ENCODE measurements around the gene CYB561A3.

CYB561A3 gene

DNA sequence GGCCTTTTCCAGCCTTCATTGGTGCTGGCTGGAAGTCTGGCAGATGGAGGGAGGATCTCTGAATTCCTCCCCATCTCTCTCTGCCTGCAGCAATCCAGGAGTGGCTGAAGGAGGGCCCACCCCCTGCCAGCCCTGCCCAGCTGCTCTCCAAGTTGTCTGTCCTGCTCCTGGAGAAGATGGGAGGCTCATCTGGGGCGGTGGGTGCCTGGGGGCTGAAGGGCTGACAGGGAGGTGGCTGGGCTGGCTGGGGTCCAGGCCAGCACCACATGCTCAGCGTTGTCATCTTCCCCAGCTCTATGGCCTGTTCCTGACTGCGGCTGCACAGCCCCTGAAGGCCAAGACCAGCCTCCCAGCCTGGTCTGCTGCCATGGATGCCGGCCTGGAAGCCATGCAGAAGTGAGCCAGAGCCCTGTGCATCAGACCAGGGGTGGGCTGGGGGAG, 16.5 kb downstream of the CYB561A3 start:
- DNase-seq (ENCODE audit: low spot score), result no peak

DNA sequence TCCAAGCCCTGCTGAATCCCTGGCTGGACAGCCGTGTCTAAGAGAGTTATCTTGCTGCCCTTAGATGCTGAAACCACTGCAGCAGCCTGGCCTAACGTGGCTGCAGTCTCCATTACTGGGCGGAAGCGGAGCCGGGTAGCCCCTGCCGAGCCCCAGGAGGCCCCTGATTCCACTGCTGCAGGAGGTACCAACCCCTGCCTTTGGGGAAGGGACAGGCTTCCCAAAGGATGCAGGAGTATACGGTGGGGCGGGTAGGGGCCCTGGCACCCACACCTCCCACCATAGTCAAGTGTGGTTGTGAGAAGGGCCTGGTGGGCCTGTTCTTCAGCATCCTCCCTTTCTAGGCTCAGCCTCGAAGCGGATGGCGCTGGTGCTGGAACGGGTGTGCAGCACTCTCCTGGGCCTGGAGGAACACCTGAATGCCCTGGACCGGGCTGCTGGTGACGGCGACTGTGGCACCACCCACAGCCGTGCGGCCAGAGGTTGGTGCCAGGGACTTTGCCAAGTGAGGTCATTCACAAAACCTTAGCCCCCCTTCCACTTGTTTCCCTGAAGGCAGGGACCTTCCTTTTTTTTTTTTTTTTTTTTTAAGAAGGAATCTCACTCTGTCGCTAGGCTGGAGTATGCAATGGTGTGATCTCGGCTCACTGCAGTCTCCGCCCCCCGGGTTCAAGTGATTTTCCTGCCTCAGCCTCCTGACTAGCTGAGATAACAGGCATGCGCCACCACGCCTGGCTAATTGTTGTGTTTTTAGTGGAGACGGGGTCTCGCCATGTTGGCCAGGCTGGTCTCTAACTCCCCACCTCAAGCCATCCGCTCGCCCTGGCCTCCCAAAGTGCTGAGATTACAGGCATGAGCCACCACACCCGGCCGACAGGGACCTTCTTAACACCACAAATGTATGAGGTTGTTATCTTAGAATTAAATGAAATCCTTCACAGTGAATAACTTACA, 17.6 kb downstream of the CYB561A3 start:
- DNase-seq (ENCODE audit: low spot score), result no peak

DNA sequence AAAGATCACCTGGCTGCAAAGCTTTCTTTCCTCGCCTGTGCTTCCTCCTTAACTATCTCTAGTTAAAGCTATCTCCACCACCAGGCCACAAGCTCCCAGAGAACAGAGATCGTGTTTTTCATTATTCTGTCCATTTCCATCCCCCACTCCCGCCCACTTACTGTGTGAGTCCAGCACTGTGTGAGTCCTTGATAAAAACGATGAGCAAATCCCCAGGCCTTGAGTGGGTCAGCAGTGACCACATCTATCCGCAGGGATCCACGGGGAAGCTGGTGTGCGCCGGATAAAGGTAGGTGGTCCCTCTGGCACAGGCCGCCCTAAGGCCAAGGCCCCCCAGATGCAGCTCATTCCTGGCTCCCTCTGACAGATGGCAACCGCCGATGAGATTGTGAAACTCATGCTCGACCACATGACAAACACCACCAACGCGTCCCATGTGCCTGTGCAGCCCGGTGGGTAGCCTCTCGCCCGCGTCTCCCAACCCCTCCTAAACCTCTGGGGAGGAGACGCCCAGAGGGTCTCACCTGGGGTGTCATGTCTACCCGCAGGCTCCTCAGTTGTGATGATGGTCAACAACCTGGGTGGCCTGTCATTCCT, 19.4 kb downstream of the CYB561A3 start:
- DNase-seq (ENCODE audit: low spot score), result no peak

DNA sequence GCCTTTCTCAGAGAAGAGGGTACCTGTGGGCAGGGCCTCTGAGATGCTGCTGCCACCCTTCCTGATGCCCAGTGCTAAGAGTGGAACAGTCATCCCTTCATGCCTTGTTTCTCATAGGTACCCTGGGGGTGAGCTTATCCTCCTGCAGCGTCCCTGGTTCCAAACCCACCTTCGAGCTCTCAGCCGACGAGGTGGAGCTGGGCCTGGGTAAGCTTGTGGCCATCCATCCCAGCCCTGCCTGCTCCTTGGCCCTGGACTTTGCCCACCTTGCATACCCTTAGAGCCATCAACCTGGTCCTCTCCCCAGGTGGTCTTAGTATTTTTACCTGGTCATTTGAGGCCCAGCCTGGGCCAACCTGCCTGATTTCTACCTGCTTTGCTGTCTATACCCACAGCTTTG, 20.0 kb downstream of the CYB561A3 start:
- DNase-seq (ENCODE audit: low spot score), result no peak

DNA sequence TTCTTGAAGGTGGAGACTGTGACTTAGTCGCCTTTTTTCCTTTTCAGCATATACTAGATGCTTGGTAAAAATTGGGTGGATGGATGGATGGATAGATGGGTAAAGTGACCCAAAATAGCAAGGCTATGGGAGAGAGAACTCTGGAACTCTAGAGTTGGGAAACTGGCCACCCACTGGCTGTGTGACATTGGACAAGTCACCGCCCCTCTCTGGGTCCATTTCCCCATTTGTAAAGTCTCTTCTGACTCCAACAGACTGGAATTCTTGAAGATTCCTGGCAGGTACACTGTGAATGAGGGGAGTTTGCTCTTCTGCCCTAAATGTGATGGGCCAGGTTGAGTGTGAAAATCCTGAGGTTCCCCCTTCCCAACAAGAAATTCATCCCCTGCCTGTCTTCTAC, 20.7 kb downstream of the CYB561A3 start:
- DNase-seq (ENCODE audit: low spot score), result no peak

DNA sequence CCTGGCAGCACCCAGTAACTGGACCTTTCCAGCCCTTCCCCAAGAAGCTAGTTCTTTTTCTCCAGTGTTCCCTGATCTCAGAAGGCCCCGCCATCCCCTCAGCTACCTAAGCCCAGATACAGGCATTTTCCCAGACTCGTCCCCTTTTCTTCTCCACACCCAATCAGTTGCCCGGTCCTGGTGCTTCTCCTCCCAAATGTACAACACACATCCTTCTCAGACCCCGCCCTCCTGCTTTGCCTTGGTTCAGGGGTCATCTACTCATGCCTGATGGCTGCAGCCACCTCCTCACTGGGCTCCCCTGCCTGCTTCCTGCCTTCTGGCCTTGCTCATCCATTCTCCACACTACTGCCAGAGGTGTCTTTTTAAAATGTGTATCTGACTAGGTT, 22.2 kb downstream of the CYB561A3 start:
- DNase-seq (ENCODE audit: low spot score), result no peak

DNA sequence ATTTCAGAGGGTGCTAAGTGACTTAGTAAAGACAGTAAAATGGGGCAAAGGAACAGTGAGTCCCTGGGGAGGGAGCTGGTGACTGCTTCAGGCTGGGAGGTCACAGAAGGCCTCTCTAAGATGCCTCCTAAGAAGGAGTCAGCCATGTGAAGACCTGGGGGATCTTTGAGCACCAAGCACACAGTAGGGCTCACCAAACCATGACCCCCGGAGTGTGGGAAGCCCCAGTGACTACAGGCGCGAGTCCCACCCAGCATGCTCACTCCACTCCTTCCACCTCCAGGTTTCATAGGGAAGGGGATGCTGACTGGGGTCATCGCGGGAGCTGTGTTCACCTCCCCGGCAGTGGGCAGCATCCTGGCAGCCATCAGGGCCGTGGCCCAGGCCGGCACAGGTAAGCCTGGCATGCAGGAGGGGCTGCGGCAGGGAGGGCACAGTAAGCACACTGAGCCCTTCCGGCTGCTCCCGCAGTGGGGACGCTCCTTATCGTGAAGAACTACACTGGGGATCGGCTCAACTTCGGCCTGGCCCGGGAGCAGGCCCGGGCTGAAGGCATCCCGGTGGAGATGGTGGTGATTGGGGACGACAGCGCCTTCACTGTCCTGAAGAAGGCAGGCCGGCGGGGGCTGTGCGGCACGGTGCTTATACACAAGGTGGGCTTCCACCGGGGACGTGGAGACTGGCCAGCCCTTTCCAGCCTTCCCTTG, 22.7 kb downstream of the CYB561A3 start:
- no peak for DNase-seq (ENCODE audit: low spot score)

DNA sequence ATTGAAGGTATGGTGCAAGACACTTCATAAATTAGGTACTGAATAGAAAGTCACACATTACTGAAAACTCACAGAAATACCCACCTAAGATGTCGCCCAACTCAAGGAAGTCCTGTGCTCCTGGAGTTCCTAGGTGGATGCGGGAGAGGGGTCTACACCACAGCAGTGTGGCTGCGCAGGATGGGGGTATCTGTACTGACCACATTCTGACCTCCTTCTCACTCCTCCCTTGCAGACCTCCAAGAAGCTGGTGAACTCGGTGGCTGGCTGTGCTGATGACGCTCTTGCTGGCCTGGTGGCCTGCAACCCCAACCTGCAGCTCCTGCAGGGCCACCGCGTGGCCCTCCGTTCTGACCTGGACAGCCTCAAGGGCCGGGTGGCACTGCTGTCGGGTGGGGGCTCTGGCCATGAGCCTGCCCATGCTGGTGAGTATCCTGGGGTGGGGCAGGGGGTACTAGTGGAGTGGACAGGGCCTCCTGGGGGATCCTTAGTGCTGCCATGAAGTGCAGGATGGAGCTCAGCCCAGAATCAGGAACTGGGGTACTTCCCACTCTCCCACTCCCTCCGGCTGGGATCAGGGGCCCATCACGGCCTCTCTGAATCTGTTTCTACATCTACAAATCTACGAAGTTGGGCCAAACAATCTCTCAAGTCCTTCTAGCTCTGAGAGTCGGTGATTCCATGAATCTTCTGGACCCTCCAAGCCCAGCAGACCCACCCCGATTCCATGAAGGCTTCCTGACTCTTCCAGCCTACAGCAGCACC, 23.8 kb downstream of the CYB561A3 start:
- DNase-seq (ENCODE audit: low spot score), result no peak

DNA sequence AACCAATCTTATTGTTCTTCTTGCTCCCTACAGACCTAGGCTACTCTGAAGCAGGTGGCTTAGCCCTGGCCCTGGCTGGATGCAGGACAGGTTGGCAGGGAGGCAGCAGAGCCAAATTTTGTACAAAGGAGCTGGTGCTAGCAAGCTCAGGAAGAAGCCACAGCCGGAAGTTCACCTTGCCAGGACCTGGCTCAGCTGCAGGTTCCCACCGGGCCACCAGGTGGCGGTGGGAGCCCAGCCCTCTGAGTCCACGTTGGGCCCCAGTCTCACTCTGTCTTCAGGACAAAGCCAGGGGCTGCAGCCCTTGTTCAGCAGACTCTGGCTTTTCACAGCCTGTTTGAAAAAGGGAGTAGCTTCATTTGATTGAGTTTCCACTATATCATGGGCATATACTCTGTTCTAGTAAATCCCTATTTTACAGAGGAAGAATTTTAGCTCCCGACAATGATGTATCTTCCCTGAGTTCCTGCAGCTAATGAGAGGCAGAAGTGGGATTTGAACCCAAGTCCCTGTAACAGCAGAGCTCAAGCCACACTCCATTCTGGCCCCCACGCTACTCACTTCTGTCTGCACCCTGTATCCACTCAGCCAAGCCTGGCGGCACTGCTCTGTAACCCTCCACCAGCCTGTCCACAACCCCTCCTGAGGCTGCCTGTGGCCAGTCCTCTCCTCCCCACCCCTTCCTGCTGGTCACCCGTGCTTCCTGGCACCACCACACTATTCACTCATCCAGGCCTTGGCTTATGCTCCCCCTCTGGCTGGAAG, 25.3 kb downstream of the CYB561A3 start:
- DNase-seq (ENCODE audit: low spot score), result peak; percentile 92

DNA sequence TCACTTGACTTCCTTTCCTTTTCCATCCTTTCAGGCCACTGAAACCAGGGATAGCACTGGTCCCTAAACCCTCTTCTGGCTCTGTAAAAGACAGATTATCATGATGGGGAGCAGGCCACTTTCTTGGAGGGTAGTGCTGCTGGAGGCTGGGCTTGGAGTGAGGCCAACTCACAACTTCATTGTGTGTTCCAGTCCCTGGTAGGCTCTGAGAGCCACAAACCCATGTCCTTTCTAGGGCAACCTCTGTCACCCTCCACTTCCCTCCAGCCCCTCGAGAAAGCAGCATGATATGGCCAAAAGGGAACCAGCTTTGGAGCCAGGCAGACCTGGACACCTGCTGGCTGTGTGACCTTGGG, 26.3 kb downstream of the CYB561A3 start:
- no peak for DNase-seq (ENCODE audit: low spot score)

DNA sequence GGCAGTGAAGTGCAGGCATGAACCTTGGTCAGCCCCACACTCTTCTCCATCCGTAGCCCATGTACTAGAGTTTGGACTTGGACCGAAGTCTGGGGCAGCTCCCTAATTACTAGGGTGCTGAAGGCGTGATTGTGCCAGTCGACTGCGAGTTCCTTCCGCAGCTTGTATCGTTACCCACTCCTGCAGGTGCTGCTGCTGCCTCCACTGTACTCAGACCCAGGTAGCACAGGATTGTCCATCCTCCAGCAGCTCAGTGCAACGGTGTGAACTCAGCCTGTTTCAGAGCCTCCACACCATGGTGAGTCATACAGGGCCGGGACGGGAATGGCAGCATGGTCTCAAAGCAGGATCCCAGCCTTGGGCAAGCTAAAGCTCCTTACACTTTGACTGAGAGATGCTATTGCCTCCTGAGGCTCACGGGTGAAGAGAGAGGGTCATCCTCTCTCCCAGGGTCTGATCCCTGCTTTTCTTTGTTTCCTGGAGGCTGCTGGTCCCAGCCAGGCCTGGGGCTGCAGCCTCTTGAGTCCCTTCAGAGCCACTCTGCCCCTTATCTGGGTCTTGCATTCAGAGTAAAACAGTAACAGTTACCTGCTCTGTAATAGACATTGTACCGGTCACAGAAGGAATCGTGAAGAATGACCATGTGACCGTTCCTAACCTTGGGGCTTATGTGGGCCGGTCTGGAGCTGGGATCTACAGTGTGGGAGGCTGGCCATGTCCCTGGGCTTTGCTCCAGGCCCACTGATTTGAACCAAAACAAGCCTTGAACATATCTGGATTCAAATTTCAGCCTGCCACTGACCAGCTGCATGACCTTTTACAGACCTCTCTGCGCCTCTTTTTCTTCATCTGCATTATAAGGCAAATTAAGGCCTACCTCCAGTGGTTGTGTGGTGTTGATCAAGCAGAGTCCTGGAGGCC, 27.0 kb downstream of the CYB561A3 start:
- DNase-seq (ENCODE audit: low spot score), result no peak

DNA sequence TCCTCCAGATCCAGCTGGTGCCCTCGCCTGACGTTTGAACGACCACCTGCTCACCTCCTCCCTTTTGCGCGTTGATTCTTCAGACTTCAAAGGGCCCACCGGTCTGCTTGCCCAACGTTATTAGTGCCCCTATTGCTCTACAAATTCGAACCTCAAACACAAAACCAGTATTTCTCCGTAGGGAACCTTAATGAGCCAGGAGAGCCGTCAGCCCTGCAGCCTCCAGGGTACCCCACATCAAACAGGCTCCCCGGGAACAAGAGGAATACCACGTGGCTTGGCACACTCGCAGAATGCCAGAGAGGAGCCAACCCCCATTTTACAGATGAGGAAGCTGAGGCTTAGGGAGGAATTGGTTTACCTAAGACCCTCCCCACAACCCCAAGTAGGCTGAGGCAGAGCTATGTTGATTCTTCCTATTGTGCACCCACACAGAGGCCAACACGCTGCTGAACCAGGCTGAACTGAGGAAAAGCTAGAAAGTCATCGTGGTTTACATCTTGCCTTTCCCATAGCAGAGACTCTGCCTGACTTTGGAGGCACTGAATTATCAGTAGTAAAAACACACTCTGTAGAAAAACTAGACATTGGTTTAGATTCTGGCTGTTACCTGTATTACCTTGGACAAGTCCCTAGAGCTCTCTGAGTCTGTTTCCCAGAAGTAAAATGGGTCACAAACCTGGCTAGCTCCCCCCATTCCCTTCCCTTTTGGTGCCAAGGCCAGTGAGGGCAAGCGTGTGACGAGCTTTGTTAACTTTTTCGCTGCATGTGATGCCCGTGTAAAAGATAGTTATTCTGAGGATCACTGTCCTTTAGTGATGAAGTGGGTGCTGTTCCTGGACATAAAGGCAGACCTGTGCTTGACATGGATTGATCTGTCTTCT, 27.9 kb downstream of the CYB561A3 start:
- peak; percentile 57 for DNase-seq (ENCODE audit: low spot score)

DNA sequence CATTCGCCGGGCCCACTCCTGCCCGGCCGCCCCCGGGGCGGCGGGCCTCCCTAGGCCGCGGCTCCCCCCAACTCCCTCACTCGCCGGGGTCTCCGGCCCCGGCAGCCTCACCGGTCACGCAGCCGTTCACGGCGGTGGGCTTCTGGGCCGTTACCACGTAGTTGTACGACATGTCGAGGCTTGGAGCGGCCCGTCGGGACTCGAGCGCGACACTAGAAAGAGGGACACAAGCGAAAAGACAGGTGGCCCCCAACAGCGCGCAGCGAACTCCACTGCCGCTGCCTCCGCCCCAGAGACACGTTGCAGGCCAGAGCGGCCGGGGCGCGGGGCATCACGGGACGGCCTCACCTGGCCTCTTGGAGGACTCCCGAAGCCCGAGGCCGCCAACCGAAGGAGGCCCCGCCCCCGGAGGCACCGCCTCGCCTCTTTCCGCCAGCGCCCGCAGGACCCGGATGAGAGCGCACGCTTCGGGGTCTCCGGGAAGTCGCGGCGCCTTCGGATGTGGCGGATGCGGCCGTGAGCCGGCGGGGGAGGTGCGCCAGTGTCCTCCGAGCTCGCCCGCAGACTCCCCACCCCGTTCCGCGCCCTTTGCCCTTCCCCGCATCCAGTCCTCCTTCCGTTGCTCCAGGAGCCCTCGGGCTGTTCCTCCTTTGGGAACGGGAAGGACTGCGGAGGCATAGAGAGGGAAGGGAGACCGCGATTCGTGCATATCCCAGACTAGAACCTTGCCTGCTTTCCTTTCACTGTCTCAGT, 28.7 kb downstream of the CYB561A3 start, which contains the start of the genes DDB1 and TKFC:
Gene DDB1 (minus strand): TSS at position 309 of the 753 bp plus-strand sequence. CDS start 137 bp downstream, at position 172.
Gene TKFC (plus strand): TSS at position 432 of the 753 bp plus-strand sequence. CDS start 1,501 bp downstream, outside the sequence.
- DNase-seq (ENCODE audit: low spot score), result peak; percentile 94

DNA sequence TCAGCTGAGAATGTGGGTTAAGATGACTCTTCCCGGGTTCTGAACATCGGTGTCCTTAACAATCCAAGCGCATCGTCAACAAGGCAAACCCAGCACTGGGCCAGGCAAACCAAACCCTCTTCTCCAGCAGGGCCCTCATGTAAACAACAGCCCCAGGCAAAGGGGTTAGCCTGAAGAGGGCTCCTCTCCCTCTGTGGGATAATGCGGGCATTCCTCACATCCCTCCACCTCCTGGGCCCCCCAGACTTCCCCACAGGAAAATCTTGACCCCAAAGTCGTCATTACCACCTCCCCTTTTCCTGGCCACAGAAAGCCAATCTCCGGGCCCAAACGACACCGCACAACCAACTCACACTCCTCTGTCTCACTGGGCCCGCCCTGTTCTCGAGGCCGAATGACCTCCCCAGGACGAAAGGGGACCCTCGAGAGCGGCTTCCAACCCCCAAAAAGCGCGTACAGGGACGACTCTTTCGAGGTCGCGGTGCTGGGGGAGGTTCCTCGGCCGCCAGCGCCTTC, 29.3 kb downstream of the CYB561A3 start:
- DNase-seq (ENCODE audit: low spot score), result peak; percentile 46

DNA sequence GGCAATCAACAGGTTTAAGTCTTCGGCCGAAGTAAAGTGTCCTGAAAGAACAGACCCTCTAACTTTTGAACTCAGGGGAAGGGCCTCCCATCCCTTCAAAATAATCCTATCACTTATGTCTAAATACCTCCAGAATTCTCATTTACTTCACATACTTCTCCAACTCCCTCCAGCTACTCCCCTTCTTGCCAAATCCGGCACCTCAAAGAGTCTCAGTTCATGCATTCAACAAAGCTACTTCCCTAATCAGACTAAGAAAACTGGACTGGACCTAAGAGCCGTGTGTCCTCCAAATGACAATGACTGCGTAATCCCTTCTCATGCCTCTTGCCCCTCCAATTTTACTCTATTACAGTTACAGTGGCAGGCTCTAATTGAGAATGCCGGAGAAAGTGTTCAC, 30.0 kb downstream of the CYB561A3 start:
- DNase-seq (ENCODE audit: low spot score), result no peak

DNA sequence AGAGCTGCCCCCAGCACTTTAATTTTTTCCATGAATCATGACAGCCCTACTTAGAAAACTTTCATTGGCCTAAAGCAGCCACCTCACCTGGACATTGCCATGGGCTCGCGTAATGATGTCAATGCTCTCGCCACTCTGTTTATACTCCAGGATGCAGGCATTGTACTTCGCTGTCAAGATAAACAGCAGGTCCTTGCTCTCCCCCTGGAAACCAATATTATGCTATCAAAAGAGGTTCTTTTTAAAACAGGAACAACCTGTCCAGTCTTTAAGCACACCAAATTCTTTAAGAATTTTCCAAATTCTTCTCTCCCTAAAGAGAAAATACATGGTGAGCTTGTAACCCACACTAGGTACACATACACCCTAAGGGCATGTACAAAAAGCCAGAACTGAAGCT, 31.8 kb downstream of the CYB561A3 start:
- DNase-seq (ENCODE audit: low spot score), result no peak

DNA sequence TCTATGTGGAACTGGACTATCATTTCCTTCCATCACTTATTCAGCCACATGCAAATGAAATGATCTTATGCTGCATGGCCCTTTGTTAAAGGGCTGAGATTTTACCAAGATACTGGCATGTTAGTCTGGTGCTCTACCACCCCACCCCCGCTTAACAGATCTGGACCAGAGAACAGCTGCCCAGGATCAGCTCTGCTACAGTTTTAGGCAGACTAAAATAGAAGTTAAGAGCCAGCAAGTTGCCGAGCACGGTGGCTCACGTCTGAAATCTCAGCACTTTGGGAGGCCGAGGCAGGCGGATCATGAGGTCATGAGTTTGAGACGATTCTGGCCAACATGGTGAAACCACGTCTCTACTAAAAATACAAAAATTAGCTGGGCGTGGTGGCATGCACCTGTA, 33.3 kb downstream of the CYB561A3 start:
- no peak for DNase-seq (ENCODE audit: low spot score)

DNA sequence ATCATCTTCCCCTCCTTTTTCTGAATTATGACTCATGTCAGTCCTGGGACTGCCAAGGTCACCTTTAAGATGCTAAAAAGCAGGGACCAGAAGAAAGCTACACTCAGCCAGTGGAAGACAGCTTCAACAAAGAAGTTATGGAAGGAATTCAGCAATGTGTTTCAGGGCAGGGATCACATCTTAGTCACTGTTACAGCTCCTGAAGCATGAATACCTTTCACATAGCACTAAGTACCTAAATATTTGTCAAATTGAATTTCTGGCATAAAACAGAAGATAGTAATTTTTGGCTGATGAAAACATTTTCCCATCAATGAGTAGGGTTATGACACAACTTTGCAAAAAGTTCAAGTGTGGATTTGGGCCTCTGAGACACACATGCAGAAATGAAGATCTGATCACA, 34.0 kb downstream of the CYB561A3 start:
- no peak for DNase-seq (ENCODE audit: low spot score)
